Measurements from ENCODE around the gene SLF2. TPM values are rescaled to one million over a fixed set of nuclear protein-coding genes. Genes with fewer than 3 reads are reported as not detected.

Gene SLF2
- total and polyA plus RNA-seq, 2 of the 13 experiments (the other 11 are each of a cell fraction or from before 2014, with no cell fraction given) = 12.2 to 48.1 TPM

- peak; percentile 29; the same call in 1 of the 2 replicates for TF ChIP-seq HMGXB3 (CRISPR knock-in tag; IDR thresholded peaks at IDR 0.05; ENCODE audit: borderline replicate concordance)
- no peak for TF ChIP-seq EHMT2 (IDR thresholded peaks at IDR 0.05; ENCODE audit: borderline replicate concordance, low read depth, low read length)
- peak; percentile 97 for TF ChIP-seq PATZ1 (CRISPR knock-in tag; IDR thresholded peaks at IDR 0.05)
- TF ChIP-seq ZSCAN31 (CRISPR knock-in tag; IDR thresholded peaks at IDR 0.05; ENCODE audit: low read depth) = 0 out of 2 replicates have a peak, but pooled peaks have one; percentile 53
- no peak for TF ChIP-seq MATR3 (CRISPR knock-in tag; IDR thresholded peaks at IDR 0.05)
- no peak for TF ChIP-seq ATF6 (CRISPR knock-in tag; conservative IDR thresholded peaks at IDR 0.05)
- no peak for TF ChIP-seq ZSCAN12 (CRISPR knock-in tag; IDR thresholded peaks at IDR 0.05)
- no peak for TF ChIP-seq ZBTB40 (IDR thresholded peaks at IDR 0.05)
- TF ChIP-seq ZBTB40 (CRISPR knock-in tag; IDR thresholded peaks at IDR 0.05) = no peak; the same call in 1 of the 2 replicates
Observed at GRCh38 chr10:100970914-100971811, 58.4 kb downstream of the SLF2 start (continued).

Data from HepG2 (cell line).